ENCODE data around the gene LDLRAD3.

LDLRAD3 gene

GRCh38 chr11:36048496-36049247, 104.8 kb downstream of the LDLRAD3 start:
- DNase-seq = no peak
- ATAC-seq = no peak

DNA sequence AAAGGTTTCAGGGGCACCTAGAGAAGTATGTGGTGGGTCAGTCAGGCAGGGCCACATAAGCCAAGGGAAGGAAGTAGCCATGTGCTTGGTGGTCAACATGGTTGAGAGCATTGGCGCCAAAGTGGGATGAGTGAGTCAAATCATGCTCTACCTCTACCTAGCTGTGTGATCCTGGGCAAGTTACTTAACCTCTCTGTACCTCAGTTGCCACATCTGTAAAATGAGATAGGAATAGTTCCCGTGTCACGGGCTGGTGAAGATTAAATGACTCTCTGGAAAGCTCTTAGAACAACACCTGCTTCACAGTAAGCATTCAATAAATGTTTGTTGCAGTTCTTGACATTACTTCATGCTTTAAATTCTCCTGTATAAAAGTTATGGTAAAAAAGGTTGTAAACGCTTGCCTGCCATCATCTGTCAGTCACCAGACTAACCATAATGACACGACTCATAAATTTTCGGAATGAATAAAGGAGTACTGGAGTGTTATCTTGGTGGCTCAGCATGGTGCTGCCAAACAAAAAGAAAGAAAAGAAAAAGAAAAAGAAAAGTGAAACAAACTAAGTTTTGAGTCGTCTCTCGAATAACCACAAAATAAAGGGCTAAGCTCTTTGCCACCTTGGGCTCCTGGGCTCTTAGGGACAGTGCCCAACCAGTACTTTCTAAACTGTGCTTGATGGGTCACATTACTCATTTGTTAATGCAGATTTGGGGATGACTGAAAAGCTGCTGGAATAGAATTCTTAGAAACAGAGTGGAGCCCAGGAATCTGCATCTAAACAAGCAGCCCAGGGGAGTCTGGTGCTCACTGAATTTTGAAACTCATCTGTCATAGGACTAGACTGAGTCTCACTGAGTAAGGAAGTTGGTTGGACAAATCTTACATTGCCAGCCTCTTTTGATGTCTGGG, 107.6 kb downstream of the LDLRAD3 start:
- ATAC-seq (no peak), DNase-seq (no peak)

DNA sequence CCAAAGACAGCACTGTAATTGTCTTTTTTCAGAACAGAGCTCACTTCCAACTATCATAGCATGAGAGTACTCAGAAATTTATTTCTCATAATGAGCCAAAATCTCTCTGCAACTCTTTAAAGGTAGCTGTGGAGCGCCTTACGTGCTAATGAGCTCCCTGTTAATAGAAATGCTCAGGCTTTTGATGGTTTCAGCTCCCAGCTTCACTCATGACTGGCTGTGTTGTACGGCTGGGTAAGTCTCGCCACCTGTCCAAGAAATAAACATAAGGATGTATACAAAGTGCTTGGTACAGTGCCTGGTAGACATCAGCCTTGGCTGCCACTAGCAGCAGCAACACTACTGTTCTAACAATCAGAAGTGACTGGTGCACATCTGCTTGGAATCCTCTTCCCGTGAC, 109.4 kb downstream of the LDLRAD3 start:
- ATAC-seq (no peak), DNase-seq (no peak)

DNA sequence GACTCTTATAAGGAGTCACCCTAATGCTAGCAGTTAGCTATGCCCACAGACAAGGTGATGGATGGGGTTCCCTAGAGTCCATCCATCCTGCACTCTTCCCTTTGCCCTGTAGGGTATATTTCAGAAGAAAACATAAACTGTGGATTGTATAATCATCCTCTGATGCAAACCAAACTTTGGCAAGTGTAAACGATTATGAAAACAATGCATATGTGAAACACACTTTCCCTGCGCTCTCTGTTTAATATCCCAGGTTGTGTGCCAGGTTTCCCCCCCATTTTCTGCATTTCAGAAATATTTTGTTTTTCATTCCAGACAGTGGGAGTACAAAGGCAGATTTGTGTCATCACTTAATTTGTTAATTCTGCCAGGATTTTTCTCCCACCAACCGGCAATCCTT, 110.0 kb downstream of the LDLRAD3 start:
- ATAC-seq = no peak
- DNase-seq = no peak

GRCh38 chr11:36054628-36055027, 110.8 kb downstream of the LDLRAD3 start:
- ATAC-seq (no peak), DNase-seq (no peak)

GRCh38 chr11:36056160-36056751, 112.4 kb downstream of the LDLRAD3 start:
- DNase-seq = no peak
- ATAC-seq = no peak

DNA sequence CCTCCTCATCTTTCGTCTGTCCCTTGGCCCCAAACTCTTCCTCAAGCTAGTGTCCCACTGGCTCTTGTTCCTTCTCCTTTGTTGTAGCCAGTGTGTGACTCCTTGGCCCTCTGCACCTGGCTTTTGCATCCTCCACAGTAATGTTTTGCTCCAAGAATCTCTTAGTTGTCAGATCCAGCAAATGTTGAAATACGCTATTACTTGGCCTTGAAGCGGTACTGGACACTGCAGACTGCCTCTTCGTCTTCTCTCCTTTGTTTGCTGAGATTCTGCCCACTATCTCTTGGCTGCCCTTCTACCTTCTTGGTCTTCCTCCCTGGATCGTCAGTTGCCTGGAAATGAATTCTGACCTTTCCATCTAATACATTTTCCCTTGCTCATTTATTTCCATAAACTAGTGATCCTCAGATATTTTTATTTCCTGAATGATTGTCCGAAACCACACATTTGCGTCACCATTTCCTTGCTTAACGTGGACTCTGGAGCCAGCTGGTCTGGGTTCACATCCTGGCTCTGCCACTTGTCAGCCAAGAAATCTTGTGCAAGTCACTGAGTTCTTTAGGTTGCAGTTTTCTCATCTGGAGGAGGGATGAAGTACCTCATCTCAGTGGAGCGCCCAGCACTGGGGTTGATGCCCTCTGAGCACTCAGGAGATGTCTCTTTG, 113.6 kb downstream of the LDLRAD3 start:
- DNase-seq = no peak
- no peak for ATAC-seq

GRCh38 chr11:36059660-36060059, 115.8 kb downstream of the LDLRAD3 start:
- no peak for ATAC-seq
- DNase-seq = no peak

DNA sequence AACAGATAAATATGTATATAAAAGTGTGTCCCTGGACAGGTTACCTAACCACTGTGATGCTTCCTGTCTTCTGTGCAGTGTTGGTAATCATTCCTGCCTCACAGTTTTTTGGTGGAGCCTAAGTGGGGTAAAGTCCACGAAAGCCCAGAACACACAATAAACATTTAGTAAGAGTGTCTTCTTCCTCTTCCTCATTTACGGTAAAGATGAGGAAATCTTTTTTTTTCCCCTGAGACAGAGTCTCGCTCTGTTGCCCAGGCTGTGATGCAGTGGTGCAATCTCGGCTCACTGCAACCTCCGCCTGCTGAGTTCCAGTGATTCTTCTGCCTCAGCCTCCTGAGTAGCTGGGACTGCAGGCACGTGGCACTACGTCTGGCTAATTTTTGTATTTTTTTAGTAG, 117.1 kb downstream of the LDLRAD3 start:
- ATAC-seq (no peak), DNase-seq (no peak)

GRCh38 chr11:36061471-36061870, 117.6 kb downstream of the LDLRAD3 start:
- ATAC-seq (no peak), DNase-seq (no peak)

GRCh38 chr11:36062796-36063365, 119.0 kb downstream of the LDLRAD3 start:
- no peak for DNase-seq
- ATAC-seq = no peak

DNA sequence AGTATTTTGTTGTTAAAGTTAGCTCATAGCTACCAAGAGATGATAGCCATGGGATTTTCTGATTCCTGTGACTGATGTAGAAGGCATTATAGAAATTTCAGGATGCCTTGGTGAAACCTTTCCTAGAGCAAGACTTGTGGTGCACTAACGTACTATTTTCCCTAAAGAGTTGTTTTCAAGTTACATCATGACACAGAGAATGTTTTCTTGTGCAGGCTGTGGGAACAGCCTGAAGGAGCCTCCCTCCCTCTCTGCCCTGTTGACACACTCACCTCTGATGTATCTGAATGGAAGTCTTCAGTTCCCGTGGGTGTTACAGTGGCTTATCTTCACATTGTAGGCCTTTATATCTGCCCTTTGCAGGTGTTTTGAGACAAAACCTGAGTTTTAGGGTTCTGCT, 121.6 kb downstream of the LDLRAD3 start:
- DNase-seq (no peak), ATAC-seq (no peak)

DNA sequence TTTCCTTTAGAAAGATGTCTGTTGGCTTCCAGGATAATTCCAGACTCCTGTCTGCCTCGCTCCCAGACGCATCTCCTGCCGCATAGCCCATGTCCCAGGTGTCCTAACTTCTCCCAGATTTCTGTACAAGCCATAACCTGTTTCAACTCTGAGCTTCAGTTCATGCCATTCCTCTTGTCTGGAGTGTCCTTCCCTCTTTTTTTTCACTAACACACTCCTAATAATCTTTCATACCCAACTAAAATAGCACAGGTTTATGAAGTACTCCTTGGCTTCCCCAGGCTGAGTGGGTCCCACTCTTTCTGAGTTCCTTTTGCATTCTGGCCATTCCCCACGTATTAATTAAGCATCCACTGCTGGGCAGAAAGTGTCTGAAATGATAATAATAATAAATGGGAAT, 123.0 kb downstream of the LDLRAD3 start:
- no peak for DNase-seq
- ATAC-seq = no peak

- ATAC-seq = no peak
Observed at GRCh38 chr11:36069576-36070212, 125.8 kb downstream of the LDLRAD3 start.

DNA sequence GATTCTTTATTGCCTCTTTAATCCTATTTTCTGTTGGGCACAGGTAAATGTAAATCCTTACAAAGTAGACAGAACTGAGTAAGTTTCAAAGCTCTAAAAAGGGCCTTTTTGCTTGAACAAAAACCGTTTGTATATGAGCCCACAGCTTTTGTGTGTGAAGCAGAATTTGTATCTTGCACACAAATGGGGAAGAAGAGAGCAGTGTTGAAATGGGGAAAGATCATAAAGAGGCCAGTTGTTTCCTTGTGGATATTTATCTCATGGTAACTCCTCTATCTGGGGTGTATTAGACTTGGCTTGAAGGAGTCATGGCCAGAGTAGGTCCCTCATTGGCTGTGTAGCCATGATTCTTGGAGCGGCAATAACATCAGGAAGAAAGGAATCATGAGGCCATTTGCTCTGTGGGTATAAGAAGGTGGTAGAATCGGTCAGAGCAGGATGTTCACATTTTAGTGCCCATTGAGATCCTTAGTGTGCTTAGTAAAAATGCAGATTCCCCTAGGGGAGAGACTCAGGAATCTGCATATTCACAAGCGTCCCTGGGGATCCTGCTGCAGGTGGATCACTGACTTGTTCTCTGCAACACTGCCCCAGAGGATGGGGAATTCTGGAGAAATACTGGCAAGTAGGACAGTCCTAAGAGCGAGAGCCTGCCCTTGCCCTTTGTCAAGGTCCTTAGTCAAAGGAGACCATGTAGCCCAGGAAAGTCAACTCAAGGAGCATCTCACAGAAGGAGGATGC, 126.5 kb downstream of the LDLRAD3 start:
- ATAC-seq = no peak
- no peak for DNase-seq

More at GRCh38 chr11:36069576-36070212, 125.8 kb downstream of the LDLRAD3 start:
- no peak for DNase-seq

DNA sequence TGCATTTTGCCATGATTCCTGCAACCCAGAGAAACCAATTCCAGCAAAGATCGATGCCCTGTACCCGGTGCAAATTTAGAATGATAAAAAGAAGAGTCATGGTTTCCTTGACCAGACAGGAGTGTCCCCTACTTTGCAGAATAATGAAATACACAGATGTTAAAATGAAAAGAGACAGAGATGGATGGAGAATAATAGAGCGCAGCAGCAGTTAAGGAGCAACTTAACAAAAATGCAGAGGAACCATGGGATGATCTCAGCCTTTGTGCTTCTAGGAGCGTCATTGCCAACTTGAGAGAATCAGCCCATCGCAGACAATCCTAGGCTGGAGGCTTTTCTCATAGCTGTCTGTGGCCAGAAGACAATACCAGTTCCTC, 127.1 kb downstream of the LDLRAD3 start:
- ATAC-seq (no peak), DNase-seq (no peak)

- DNase-seq (no peak), ATAC-seq (no peak)
Observed at GRCh38 chr11:36071917-36072500, 128.1 kb downstream of the LDLRAD3 start.

GRCh38 chr11:36073411-36074203, 129.7 kb downstream of the LDLRAD3 start:
- ATAC-seq (no peak), DNase-seq (no peak)

DNA sequence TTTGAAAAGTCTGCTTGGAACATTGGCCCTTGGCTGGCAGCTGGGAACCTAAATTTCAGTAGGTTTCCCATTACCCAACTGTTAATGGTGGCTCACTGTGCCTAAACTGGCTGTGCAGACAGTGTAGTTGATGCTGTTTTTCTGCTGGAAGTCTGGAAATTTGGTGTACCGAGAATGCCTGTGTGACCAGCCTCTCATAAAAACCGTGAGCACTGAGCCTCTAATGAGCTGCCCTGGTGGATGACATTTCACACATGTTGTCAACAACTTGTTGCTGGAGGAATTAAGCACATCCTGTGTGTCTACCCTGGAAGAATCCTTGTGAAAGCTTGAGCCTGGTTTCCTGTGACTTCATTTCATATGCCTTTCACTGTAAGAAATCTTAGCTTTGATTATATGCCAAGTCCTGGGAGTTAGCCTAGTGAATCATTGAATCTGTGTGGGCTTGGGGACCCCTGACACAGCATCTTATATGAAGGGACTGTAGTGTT, 131.1 kb downstream of the LDLRAD3 start:
- no peak for DNase-seq
- no peak for ATAC-seq

- no peak for DNase-seq
- ATAC-seq = no peak
Observed at GRCh38 chr11:36077368-36077767, 133.5 kb downstream of the LDLRAD3 start.
